ENCODE results near the gene AACS.

AACS gene

GRCh38 chr12:125187780-125188741 lies 122.8 kb downstream of the AACS start:
- DNase-seq = no peak

- DNase-seq = no peak
These were observed 123.8 kb downstream of the AACS start for GRCh38 chr12:125189015-125189414.

GRCh38 chr12:125189502-125189901 lies 124.3 kb downstream of the AACS start:
- DNase-seq = no peak

- no peak for DNase-seq
These were observed 126.3 kb downstream of the AACS start for GRCh38 chr12:125191361-125192087.

GRCh38 chr12:125192690-125193221 lies 127.5 kb downstream of the AACS start:
- no peak for DNase-seq

All from NCI-H446 (cell line).